Measurements from ENCODE around the gene DLG2. TPM values are rescaled to one million over a fixed set of nuclear protein-coding genes. Genes with fewer than 3 reads are reported as not detected.

DLG2 gene
- total and polyA plus RNA-seq, 2 of the 8 experiments (the other 6 are each of a cell fraction or from before 2014, with no cell fraction given), result 1.7 to 14.3 TPM

DNA sequence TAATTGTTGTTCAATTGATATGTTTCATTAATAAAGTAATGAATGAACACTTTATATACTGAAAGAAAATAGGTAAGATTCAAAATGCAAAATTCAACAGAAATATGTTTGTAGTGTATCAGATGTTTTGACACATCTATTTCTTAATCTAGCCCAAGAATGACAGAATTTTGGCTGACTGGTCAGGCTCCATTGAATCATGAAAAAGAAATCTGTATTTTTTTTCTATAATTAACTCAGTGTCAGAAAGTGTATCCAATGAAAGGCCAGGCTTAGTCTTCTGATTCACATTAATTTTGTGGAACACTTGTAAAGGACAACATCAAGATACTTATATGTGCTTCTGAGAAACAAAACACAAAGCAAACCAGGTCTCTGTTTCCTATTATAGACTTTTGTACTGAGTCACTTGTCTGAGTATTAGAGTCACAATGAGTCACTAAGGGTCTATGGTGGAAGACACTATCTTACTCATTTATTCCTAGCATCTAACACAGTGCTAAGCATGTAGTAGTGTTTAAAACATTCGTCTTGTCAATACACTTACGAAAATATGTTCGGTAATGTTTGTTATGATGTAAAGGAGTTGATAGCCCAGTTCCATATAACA is 2043.3 kb downstream of the DLG2 start (continued):
- TF ChIP-seq, protein P1, sequence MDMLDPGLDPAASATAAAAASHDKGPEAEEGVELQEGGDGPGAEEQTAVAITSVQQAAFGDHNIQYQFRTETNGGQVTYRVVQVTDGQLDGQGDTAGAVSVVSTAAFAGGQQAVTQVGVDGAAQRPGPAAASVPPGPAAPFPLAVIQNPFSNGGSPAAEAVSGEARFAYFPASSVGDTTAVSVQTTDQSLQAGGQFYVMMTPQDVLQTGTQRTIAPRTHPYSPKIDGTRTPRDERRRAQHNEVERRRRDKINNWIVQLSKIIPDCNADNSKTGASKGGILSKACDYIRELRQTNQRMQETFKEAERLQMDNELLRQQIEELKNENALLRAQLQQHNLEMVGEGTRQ (IDR thresholded peaks at IDR 0.05; ENCODE audit: low read length), result no peak
- TF ChIP-seq, protein P2, sequence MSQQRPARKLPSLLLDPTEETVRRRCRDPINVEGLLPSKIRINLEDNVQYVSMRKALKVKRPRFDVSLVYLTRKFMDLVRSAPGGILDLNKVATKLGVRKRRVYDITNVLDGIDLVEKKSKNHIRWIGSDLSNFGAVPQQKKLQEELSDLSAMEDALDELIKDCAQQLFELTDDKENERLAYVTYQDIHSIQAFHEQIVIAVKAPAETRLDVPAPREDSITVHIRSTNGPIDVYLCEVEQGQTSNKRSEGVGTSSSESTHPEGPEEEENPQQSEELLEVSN (IDR thresholded peaks at IDR 0.05), result no peak
- no peak for TF ChIP-seq JUN (IDR thresholded peaks at IDR 0.05; ENCODE audit: low read depth, low read length)
- TF ChIP-seq KDM1A (IDR thresholded peaks at IDR 0.05; ENCODE audit: borderline replicate concordance, low read length), result no peak
